Progenitor cell of endocrine pancreas (in vitro differentiated cells): ENCODE measurements around the gene S100A7A. TPM values are rescaled to one million over a fixed set of nuclear protein-coding genes. Genes with fewer than 3 reads are reported as not detected.
"Not testable (repeated sequence)": the region's sequence is repeated elsewhere in the genome, so short reads cannot be mapped to it uniquely, and the experiment has no call there.

Experiments
- DNase-seq: peaks from one replicate; pipeline ENCODE4 v3.0.0; 2021; ENCODE audit warnings: low spot score; ENCODE audit not compliant: unreplicated experiment
- H3K27ac Mint-ChIP-seq: 2 replicates; pipeline ENCODE4 v1.8.0; 2021; ENCODE audit warnings: mild to moderate bottlenecking, moderate library complexity, mixed read lengths
- H3K27me3 Mint-ChIP-seq: 2 replicates; pipeline ENCODE4 v1.8.0; 2021; ENCODE audit warnings: mixed read lengths
- H3K36me3 Mint-ChIP-seq: 2 replicates; pipeline ENCODE4 v1.8.0; 2022; ENCODE audit warnings: mixed read lengths; ENCODE audit not compliant: insufficient read depth
- H3K4me1 Mint-ChIP-seq: 2 replicates; pipeline ENCODE4 v1.8.0; 2021; ENCODE audit warnings: low read depth, mixed read lengths
- H3K4me3 Mint-ChIP-seq: 2 replicates; pipeline ENCODE4 v1.8.0; 2021; ENCODE audit warnings: low read depth, mild to moderate bottlenecking, moderate library complexity, mixed read lengths
- H3K9me3 Mint-ChIP-seq: 2 replicates; pipeline ENCODE4 v1.8.0; 2021; ENCODE audit warnings: low read depth, mixed read lengths
- CTCF ChIP-seq: fragments of 200-600 bp; sonication (generic); IDR thresholded peaks from one replicate; pipeline ENCODE4 v1.5.0; 2021; ENCODE audit warnings: antibody characterized with exemption, mild to moderate bottlenecking; ENCODE audit not compliant: unreplicated experiment
- total RNA-seq: library from RNA; stranded (reverse); gene quantifications from 2 replicates; pipeline ENCODE4 v1.2.1, GENCODE V29; 2021

Gene S100A7A
- total RNA-seq, 1 donor from 2014 or later, result not detected

GRCh38 chr1:153444078-153444477, 27.8 kb downstream of the S100A7A start:
- TF ChIP-seq CTCF, result no peak
- Mint-ChIP-seq H3K4me1 (no peaks in the 10 kb centered on the region), H3K36me3 (no peaks in the 10 kb centered on the region), H3K9me3 (no peaks in the 10 kb centered on the region), H3K4me3 (no peak overlapping the region), H3K27ac (no peak overlapping the region), H3K27me3 (peaks cover 37% of the 10 kb centered on the region)
- no peak for DNase-seq

GRCh38 chr1:153447498-153448170, 31.3 kb downstream of the S100A7A start:
- H3K36me3 Mint-ChIP-seq, result no peaks in the 10 kb centered on the region
- H3K4me3 Mint-ChIP-seq, result no peak overlapping the region
- H3K4me1 Mint-ChIP-seq, result no peaks in the 10 kb centered on the region
- peaks cover 43% of the 10 kb centered on the region for H3K27me3 Mint-ChIP-seq
- no peak for TF ChIP-seq CTCF
- no peaks in the 10 kb centered on the region for H3K9me3 Mint-ChIP-seq
- no peak overlapping the region for H3K27ac Mint-ChIP-seq
- no peak for DNase-seq

- not testable (repeated sequence) for H3K36me3 Mint-ChIP-seq, H3K9me3 Mint-ChIP-seq, H3K27ac Mint-ChIP-seq, H3K4me1 Mint-ChIP-seq, DNase-seq, H3K4me3 Mint-ChIP-seq
- peaks cover 39% of the 10 kb centered on the region for H3K27me3 Mint-ChIP-seq
Measured at GRCh38 chr1:153448851-153449250, 32.5 kb downstream of the S100A7A start.

GRCh38 chr1:153456396-153456795, 40.1 kb downstream of the S100A7A start:
- no peak overlapping the region for H3K4me3 Mint-ChIP-seq
- H3K27me3 Mint-ChIP-seq, result peaks cover 24% of the 10 kb centered on the region
- H3K9me3 Mint-ChIP-seq, result no peaks in the 10 kb centered on the region
- H3K4me1 Mint-ChIP-seq, result no peaks in the 10 kb centered on the region
- H3K36me3 Mint-ChIP-seq, result no peaks in the 10 kb centered on the region
- no peak overlapping the region for H3K27ac Mint-ChIP-seq
- TF ChIP-seq CTCF, result no peak
- DNase-seq, result no peak

GRCh38 chr1:153459655-153460054, 43.3 kb downstream of the S100A7A start:
- no peak for TF ChIP-seq CTCF
- Mint-ChIP-seq H3K9me3 (no peaks in the 10 kb centered on the region), H3K4me1 (no peaks in the 10 kb centered on the region), H3K36me3 (no peaks in the 10 kb centered on the region), H3K27ac (no peak overlapping the region), H3K4me3 (no peak overlapping the region), H3K27me3 (peaks cover 37% of the 10 kb centered on the region)
- no peak for DNase-seq

- H3K4me1 Mint-ChIP-seq, result no peaks in the 10 kb centered on the region
- no peak within 1 kb of the TSS for H3K27ac Mint-ChIP-seq
- no peaks in the 10 kb centered on the region for H3K9me3 Mint-ChIP-seq
- H3K27me3 Mint-ChIP-seq, result peaks cover 38% of the 10 kb centered on the region
- DNase-seq, result no peak
- H3K36me3 Mint-ChIP-seq, result no peaks in the 10 kb centered on the region
- H3K4me3 Mint-ChIP-seq, result no peak within 1 kb of the TSS
- no peak for TF ChIP-seq CTCF
Measured at GRCh38 chr1:153460551-153460950, 44.2 kb downstream of the S100A7A start, which contains the start of gene S100A7. S100A7 (minus strand) TSS chr1:153460651; CDS start chr1:153459013, 1,638 bp downstream.

- not testable (repeated sequence) for H3K27ac Mint-ChIP-seq, H3K9me3 Mint-ChIP-seq
- H3K27me3 Mint-ChIP-seq, result peaks cover 37% of the 10 kb centered on the region
Measured at GRCh38 chr1:153462741-153463140, 46.4 kb downstream of the S100A7A start.

More at GRCh38 chr1:153462741-153463140, 46.4 kb downstream of the S100A7A start:
- not testable (repeated sequence) for DNase-seq, H3K36me3 Mint-ChIP-seq, H3K4me3 Mint-ChIP-seq, H3K4me1 Mint-ChIP-seq
